COLO668 (cell line): Measurements from ENCODE around the gene DRAM1.
"Not testable (repeated sequence)": the region's sequence is repeated elsewhere in the genome, so short reads cannot be mapped to it uniquely, and the experiment has no call there.

Experiments used
- DNase-seq: peaks from one replicate; lab custom pipeline; 2025; ENCODE audit not compliant: unreplicated experiment; lab: John Stamatoyannopoulos, UW

DRAM1 gene

GRCh38 chr12:101859664-101860607 is 17.4 kb upstream of the DRAM1 start:
- no peak for DNase-seq

GRCh38 chr12:101861688-101862087 is 15.7 kb upstream of the DRAM1 start:
- DNase-seq: peak; percentile 45

- no peak for DNase-seq
Observed at GRCh38 chr12:101862245-101862644, 15.1 kb upstream of the DRAM1 start.

GRCh38 chr12:101863981-101864380 is 13.4 kb upstream of the DRAM1 start:
- no peak for DNase-seq

GRCh38 chr12:101866615-101867373 is 10.6 kb upstream of the DRAM1 start:
- DNase-seq: no peak

GRCh38 chr12:101867619-101868018 is 9.8 kb upstream of the DRAM1 start:
- DNase-seq: not testable (repeated sequence)

- DNase-seq: no peak
Observed at GRCh38 chr12:101870925-101871324, 6.5 kb upstream of the DRAM1 start.

- DNase-seq: no peak
Observed at GRCh38 chr12:101875162-101875561, 2.2 kb upstream of the DRAM1 start.

GRCh38 chr12:101876322-101876860 is 989 bp upstream of the DRAM1 start:
- DNase-seq: no peak

GRCh38 chr12:101877806-101878242 is 444 bp downstream of the DRAM1 start:
- peak; percentile 50 for DNase-seq

GRCh38 chr12:101878243-101878821 is 952 bp downstream of the DRAM1 start:
- no peak for DNase-seq

- no peak for DNase-seq
Observed at GRCh38 chr12:101880769-101881168, 3.4 kb downstream of the DRAM1 start.

GRCh38 chr12:101881228-101881627 is 3.8 kb downstream of the DRAM1 start:
- DNase-seq: no peak

GRCh38 chr12:101884174-101884573 is 6.8 kb downstream of the DRAM1 start:
- no peak for DNase-seq

GRCh38 chr12:101884781-101885340 is 7.5 kb downstream of the DRAM1 start:
- not testable (repeated sequence) for DNase-seq

GRCh38 chr12:101885912-101886561 is 8.7 kb downstream of the DRAM1 start:
- DNase-seq: no peak

GRCh38 chr12:101889211-101889752 is 11.9 kb downstream of the DRAM1 start:
- no peak for DNase-seq

GRCh38 chr12:101891462-101891971 is 14.1 kb downstream of the DRAM1 start:
- peak; percentile 19 for DNase-seq

GRCh38 chr12:101892794-101893193 is 15.4 kb downstream of the DRAM1 start:
- DNase-seq: no peak

GRCh38 chr12:101901777-101902176 is 24.4 kb downstream of the DRAM1 start:
- no peak for DNase-seq
